ENCODE measurements around the gene MARVELD1. TPM values are rescaled to one million over a fixed set of nuclear protein-coding genes. Genes with fewer than 3 reads are reported as not detected.

The MARVELD1 gene
- total and polyA plus RNA-seq, 2 experiments from 2014 or later: 29.5 to 53.1 TPM

DNA sequence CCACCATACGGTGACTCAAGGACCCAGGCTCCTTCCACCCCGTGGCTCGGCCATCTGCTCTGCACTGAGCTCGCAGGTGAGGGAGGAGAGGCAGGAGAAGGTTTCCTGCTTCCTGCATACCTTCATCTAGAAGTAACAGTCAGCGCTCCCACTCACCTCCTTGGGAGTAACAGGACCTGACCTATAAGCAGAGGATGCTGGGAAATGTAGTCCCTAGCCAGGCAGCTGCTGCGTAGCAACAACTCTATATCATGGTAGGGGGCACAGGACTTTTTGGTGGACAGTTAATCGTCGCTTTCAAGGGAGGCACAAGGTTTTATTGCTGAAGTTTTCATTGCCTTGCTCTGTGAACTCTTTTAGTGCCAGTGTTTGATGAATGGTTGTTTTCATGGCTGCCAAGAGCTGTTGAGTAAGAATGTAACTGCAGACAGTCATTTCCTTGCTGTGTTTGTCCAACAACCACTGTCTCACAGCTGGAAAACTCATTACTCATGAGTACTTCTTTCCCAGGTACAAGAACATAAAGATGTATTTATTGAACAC is 13.2 kb downstream of the MARVELD1 start:
- Histone ChIP-seq H3K9me2 (replicated peaks; ENCODE audit: insufficient read depth) (no peaks in the 10 kb centered on the region), H3K79me2 (no peaks in the 10 kb centered on the region), H3K4me1 (ENCODE audit: insufficient read depth) (no peaks in the 10 kb centered on the region), H3K9me3 (ENCODE audit: low read depth) (no peaks in the 10 kb centered on the region), H3K27ac (peak overlapping the region; percentile 56), H4K20me1 (ENCODE audit: insufficient read depth, poor library complexity, severe bottlenecking) (no peaks in the 10 kb centered on the region), H3K4me2 (peak overlapping the region; percentile 64), H3K36me3 (replicated peaks; ENCODE audit: insufficient read depth, low read depth) (no peaks in the 10 kb centered on the region), H3K27me3 (no peaks in the 10 kb centered on the region), H3K4me3 (no peak overlapping the region), H2AFZ (no peak overlapping the region)
- DNase-seq (ENCODE audit: low spot score): peak; percentile 64
- 25% methylated on average over 8 of the region's 8 CpGs for WGBS (ENCODE audit: low lambda C conversion rate, missing lambda C conversion rate)
- TF ChIP-seq EZH2phosphoT487 (IDR thresholded peaks at IDR 0.05; ENCODE audit: low read depth, severe bottlenecking, unreplicated experiment) (no peak), EZH2 (IDR thresholded peaks at IDR 0.05; ENCODE audit: borderline replicate concordance) (no peak)
- TF ChIP-seq, protein P1, sequence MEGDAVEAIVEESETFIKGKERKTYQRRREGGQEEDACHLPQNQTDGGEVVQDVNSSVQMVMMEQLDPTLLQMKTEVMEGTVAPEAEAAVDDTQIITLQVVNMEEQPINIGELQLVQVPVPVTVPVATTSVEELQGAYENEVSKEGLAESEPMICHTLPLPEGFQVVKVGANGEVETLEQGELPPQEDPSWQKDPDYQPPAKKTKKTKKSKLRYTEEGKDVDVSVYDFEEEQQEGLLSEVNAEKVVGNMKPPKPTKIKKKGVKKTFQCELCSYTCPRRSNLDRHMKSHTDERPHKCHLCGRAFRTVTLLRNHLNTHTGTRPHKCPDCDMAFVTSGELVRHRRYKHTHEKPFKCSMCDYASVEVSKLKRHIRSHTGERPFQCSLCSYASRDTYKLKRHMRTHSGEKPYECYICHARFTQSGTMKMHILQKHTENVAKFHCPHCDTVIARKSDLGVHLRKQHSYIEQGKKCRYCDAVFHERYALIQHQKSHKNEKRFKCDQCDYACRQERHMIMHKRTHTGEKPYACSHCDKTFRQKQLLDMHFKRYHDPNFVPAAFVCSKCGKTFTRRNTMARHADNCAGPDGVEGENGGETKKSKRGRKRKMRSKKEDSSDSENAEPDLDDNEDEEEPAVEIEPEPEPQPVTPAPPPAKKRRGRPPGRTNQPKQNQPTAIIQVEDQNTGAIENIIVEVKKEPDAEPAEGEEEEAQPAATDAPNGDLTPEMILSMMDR (IDR thresholded peaks at IDR 0.05; ENCODE audit: poor library complexity): no peak

DNA sequence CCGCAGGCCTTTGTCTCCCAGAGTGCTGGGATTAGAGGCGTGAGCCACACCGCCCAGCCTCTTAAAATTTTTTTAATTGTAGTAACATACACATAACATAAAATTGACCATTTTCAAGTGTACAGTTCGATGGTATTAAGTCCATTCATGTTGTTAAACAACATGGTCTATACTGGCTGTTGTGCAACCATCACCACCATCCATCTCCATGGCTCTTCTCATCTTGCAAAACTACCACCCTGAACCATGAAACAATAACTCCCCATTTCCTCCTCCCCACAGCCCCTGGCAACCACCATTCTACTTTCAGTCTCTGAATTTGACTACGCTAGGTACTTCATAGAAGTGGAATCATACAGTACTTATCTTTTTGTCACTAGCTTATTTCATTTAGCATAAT is 15.5 kb downstream of the MARVELD1 start:
- Histone ChIP-seq H3K79me2 (no peaks in the 10 kb centered on the region), H3K9me3 (ENCODE audit: low read depth) (no peaks in the 10 kb centered on the region), H4K20me1 (ENCODE audit: insufficient read depth, poor library complexity, severe bottlenecking) (no peaks in the 10 kb centered on the region), H3K4me2 (no peak overlapping the region), H2AFZ (no peak overlapping the region), H3K4me3 (no peak overlapping the region), H3K27me3 (no peaks in the 10 kb centered on the region), H3K36me3 (replicated peaks; ENCODE audit: insufficient read depth, low read depth) (no peaks in the 10 kb centered on the region), H3K4me1 (ENCODE audit: insufficient read depth) (no peaks in the 10 kb centered on the region), H3K9me2 (replicated peaks; ENCODE audit: insufficient read depth) (no peaks in the 10 kb centered on the region), H3K27ac (no peak overlapping the region)
- DNase-seq (ENCODE audit: low spot score): no peak
- TF ChIP-seq EZH2 (IDR thresholded peaks at IDR 0.05; ENCODE audit: borderline replicate concordance): no peak
- no peak for TF ChIP-seq EZH2phosphoT487 (IDR thresholded peaks at IDR 0.05; ENCODE audit: low read depth, severe bottlenecking, unreplicated experiment)
- TF ChIP-seq, protein P1 (IDR thresholded peaks at IDR 0.05; ENCODE audit: poor library complexity): no peak
- WGBS (ENCODE audit: low lambda C conversion rate, missing lambda C conversion rate): 96% methylated on average over 5 of the region's 5 CpGs

DNA sequence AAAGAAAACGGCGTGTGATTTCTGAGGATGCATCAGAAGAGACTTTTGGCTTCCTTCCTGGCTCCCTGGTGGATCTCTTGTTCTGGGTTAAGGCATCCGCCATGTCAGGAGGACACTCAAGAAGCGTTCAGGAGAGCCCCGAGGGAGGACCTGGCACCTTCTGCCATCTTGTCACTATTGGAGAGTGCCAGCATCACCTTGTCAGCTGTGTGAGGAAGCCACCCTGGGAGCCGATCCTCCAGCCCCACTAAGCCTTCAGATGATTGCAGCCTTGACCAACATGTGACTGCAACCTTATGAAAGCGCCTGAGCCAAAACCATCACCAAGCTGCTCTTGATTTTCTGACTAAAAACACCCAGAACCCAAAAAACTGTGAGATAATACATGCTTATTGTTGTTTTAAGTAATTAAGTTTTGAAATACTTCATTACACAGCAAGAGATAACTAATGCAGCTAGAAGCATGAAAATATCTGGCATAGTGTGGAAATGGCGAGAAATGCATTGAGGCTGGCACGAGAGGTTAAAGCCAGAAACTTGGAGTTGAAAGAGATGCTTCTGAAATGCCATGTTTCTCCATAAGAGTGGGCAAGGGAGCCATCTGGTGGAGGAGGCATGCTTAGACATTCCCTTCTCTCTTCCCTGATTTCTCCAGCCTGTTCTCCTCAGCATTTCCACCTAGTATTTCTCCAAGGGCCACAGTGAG is 18.0 kb downstream of the MARVELD1 start:
- Histone ChIP-seq H3K9me2 (replicated peaks; ENCODE audit: insufficient read depth) (no peaks in the 10 kb centered on the region), H4K20me1 (ENCODE audit: insufficient read depth, poor library complexity, severe bottlenecking) (no peaks in the 10 kb centered on the region), H3K27me3 (no peaks in the 10 kb centered on the region), H2AFZ (no peak overlapping the region), H3K9me3 (ENCODE audit: low read depth) (no peaks in the 10 kb centered on the region), H3K27ac (no peak overlapping the region), H3K4me1 (ENCODE audit: insufficient read depth) (no peaks in the 10 kb centered on the region), H3K36me3 (replicated peaks; ENCODE audit: insufficient read depth, low read depth) (no peaks in the 10 kb centered on the region), H3K79me2 (no peaks in the 10 kb centered on the region), H3K4me2 (no peak overlapping the region), H3K4me3 (no peak overlapping the region)
- peak; percentile 85 for DNase-seq (ENCODE audit: low spot score)
- TF ChIP-seq EZH2 (IDR thresholded peaks at IDR 0.05; ENCODE audit: borderline replicate concordance): no peak
- TF ChIP-seq, protein P1 (IDR thresholded peaks at IDR 0.05; ENCODE audit: poor library complexity): peak; percentile 83
- 73% methylated on average over 9 of the region's 9 CpGs for WGBS (ENCODE audit: low lambda C conversion rate, missing lambda C conversion rate)

All from hepatocyte (in vitro differentiated cells).